ENCODE measurements around the gene ORC5. TPM values are rescaled to one million over a fixed set of nuclear protein-coding genes. Genes with fewer than 3 reads are reported as not detected.

ORC5 gene
- total RNA-seq, 1 donor from 2014 or later = 14.2 TPM

- H3K4me1 Mint-ChIP-seq (ENCODE audit: low read depth) = peaks cover 6% of the 10 kb centered on the region
- peaks cover 13% of the 10 kb centered on the region for H3K36me3 Mint-ChIP-seq (ENCODE audit: low read depth)
- H3K4me3 Mint-ChIP-seq (ENCODE audit: unreplicated experiment) = no peak overlapping the region
- H3K9me3 Mint-ChIP-seq (ENCODE audit: low read depth) = no peaks in the 10 kb centered on the region
- no peak overlapping the region for H3K27ac Mint-ChIP-seq (ENCODE audit: unreplicated experiment)
- TF ChIP-seq, protein P1, sequence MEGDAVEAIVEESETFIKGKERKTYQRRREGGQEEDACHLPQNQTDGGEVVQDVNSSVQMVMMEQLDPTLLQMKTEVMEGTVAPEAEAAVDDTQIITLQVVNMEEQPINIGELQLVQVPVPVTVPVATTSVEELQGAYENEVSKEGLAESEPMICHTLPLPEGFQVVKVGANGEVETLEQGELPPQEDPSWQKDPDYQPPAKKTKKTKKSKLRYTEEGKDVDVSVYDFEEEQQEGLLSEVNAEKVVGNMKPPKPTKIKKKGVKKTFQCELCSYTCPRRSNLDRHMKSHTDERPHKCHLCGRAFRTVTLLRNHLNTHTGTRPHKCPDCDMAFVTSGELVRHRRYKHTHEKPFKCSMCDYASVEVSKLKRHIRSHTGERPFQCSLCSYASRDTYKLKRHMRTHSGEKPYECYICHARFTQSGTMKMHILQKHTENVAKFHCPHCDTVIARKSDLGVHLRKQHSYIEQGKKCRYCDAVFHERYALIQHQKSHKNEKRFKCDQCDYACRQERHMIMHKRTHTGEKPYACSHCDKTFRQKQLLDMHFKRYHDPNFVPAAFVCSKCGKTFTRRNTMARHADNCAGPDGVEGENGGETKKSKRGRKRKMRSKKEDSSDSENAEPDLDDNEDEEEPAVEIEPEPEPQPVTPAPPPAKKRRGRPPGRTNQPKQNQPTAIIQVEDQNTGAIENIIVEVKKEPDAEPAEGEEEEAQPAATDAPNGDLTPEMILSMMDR (IDR thresholded peaks at IDR 0.05) = no peak
- no peaks in the 10 kb centered on the region for H3K27me3 Mint-ChIP-seq (ENCODE audit: low read depth)
- no peak for DNase-seq (ENCODE audit: low spot score)
Measured at GRCh38 chr7:104135760-104136558, 71.9 kb downstream of the ORC5 start.

- no peaks in the 10 kb centered on the region for H3K27me3 Mint-ChIP-seq (ENCODE audit: low read depth)
- H3K4me3 Mint-ChIP-seq (ENCODE audit: unreplicated experiment) = no peak overlapping the region
- H3K27ac Mint-ChIP-seq (ENCODE audit: unreplicated experiment) = no peak overlapping the region
- TF ChIP-seq, protein P1 (IDR thresholded peaks at IDR 0.05) = no peak
- peaks cover 2% of the 10 kb centered on the region for H3K4me1 Mint-ChIP-seq (ENCODE audit: low read depth)
- no peak for DNase-seq (ENCODE audit: low spot score)
- H3K36me3 Mint-ChIP-seq (ENCODE audit: low read depth) = peaks cover 26% of the 10 kb centered on the region
- H3K9me3 Mint-ChIP-seq (ENCODE audit: low read depth) = peaks cover 4% of the 10 kb centered on the region
Measured at GRCh38 chr7:104133238-104133637, 74.6 kb downstream of the ORC5 start.

DNA sequence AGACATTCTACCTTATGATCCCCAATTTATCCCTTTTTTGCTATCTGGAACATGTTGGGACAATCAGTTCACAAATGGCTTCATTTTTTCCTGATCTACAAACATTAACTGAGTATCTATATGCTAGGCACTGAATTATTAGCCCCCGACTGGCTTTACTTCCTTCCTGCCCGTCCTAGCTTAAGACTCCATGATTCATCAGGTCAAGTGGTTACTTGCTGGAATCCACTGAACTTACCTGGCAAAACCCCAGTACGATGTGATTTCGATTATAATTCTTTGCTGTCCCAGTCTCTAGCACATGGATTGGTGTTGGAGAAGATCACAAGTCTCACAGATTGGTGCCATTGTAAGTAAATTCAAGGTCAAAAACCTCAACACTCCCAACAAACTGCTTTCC is 77.1 kb downstream of the ORC5 start:
- H3K36me3 Mint-ChIP-seq (ENCODE audit: low read depth) = peaks cover 25% of the 10 kb centered on the region
- TF ChIP-seq, protein P1 (IDR thresholded peaks at IDR 0.05) = no peak
- no peak for DNase-seq (ENCODE audit: low spot score)
- H3K9me3 Mint-ChIP-seq (ENCODE audit: low read depth) = peaks cover 4% of the 10 kb centered on the region
- no peaks in the 10 kb centered on the region for H3K4me1 Mint-ChIP-seq (ENCODE audit: low read depth)
- H3K27ac Mint-ChIP-seq (ENCODE audit: unreplicated experiment) = no peak overlapping the region
- H3K27me3 Mint-ChIP-seq (ENCODE audit: low read depth) = no peaks in the 10 kb centered on the region
- no peak overlapping the region for H3K4me3 Mint-ChIP-seq (ENCODE audit: unreplicated experiment)

DNA sequence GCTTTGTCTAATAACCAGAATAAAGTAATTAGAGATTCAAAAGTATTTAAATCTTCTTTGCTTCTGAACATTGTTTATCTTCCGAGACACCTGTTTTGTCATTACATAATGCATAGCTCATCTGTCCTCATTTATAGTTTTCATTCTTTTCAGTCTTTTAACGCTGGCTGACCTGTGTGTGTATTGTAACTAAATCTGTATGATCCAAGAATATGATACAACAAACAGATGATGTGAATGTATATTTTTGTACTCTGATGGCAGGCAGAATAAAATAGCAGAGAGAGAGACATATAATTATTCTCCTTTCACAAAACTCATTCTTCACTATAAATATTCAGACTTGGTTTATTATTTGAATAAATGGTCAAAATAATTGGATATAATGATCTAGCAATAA is 80.6 kb downstream of the ORC5 start:
- TF ChIP-seq, protein P1 (IDR thresholded peaks at IDR 0.05) = no peak
- no peak overlapping the region for H3K27ac Mint-ChIP-seq (ENCODE audit: unreplicated experiment)
- peaks cover 31% of the 10 kb centered on the region for H3K36me3 Mint-ChIP-seq (ENCODE audit: low read depth)
- no peak overlapping the region for H3K4me3 Mint-ChIP-seq (ENCODE audit: unreplicated experiment)
- DNase-seq (ENCODE audit: low spot score) = no peak
- peaks cover 5% of the 10 kb centered on the region for H3K9me3 Mint-ChIP-seq (ENCODE audit: low read depth)
- H3K4me1 Mint-ChIP-seq (ENCODE audit: low read depth) = no peaks in the 10 kb centered on the region
- H3K27me3 Mint-ChIP-seq (ENCODE audit: low read depth) = no peaks in the 10 kb centered on the region

GRCh38 chr7:104126411-104126841 is 81.4 kb downstream of the ORC5 start:
- Mint-ChIP-seq H3K36me3 (ENCODE audit: low read depth) (peaks cover 27% of the 10 kb centered on the region), H3K9me3 (ENCODE audit: low read depth) (peaks cover 12% of the 10 kb centered on the region), H3K27ac (ENCODE audit: unreplicated experiment) (no peak overlapping the region), H3K4me1 (ENCODE audit: low read depth) (no peaks in the 10 kb centered on the region), H3K4me3 (ENCODE audit: unreplicated experiment) (no peak overlapping the region), H3K27me3 (ENCODE audit: low read depth) (no peaks in the 10 kb centered on the region)
- DNase-seq (ENCODE audit: low spot score) = no peak
- TF ChIP-seq, protein P1 (IDR thresholded peaks at IDR 0.05) = no peak
